Uterus (tissue), 4 donors: Measurements from ENCODE around the gene GREB1L. TPM values are rescaled to one million over a fixed set of nuclear protein-coding genes. Genes with fewer than 3 reads are reported as not detected.

Source experiments
- DNase-seq, 2 donors: peaks; one replicate each; pipeline ENCODE4 v3.0.0-alpha.2; 2019 to 2020
- H3K27ac ChIP-seq, 2 donors: fragments of 200-600 bp; sonication (generic); 1 replicate in 1 of 2; 2 replicates in 1 of 2; pipeline ENCODE4 v1.5.1; 2016 to 2018
- H3K27me3 ChIP-seq, 2 donors: fragments of 200-600 bp; sonication (generic); one replicate each; pipeline ENCODE4 v1.5.1; 2018 to 2019; ENCODE audit warnings: control low read depth in 1 of 2
- H3K36me3 ChIP-seq, 2 donors: fragments of 200-600 bp; sonication (generic); one replicate each; pipeline ENCODE4 v1.5.1; 2019; ENCODE audit warnings: control low read depth in 1 of 2
- H3K4me1 ChIP-seq, 2 donors: fragments of 200-600 bp; sonication (generic); one replicate each; pipeline ENCODE4 v1.5.1; 2018 to 2019; ENCODE audit warnings: control low read depth in 1 of 2
- H3K4me3 ChIP-seq, 2 donors: fragments of 200-600 bp; sonication (generic); 1 replicate in 1 of 2; 2 replicates in 1 of 2; pipeline ENCODE4 v1.5.1; 2018 to 2019; ENCODE audit warnings: mild to moderate bottlenecking in 1 of 2
- H3K9me3 ChIP-seq, 2 donors: fragments of 200-600 bp; sonication (generic); one replicate each; pipeline ENCODE4 v1.5.1; 2019; ENCODE audit warnings: control low read depth in 1 of 2
- POLR2A ChIP-seq, 2 donors: fragments of 450-650 bp; IDR thresholded peaks; one replicate each; pipeline ENCODE4 v1.6.1; 2016; ENCODE audit warnings: antibody characterized with exemption in 2 of 2, mild to moderate bottlenecking in 1 of 2, moderate library complexity in 1 of 2
- intact Hi-C: fragments of 100-400 bp; cut with DNase I; formaldehyde crosslinking; loops from one replicate; pipeline ENCODE4 v1.15.1; 2023; ENCODE audit warnings: low total_unique reads
- total RNA-seq, 4 donors: library from RNA; depleted of rRNA in 3 of 4; stranded (reverse); fragments of >200 nt in 3 of 4; gene quantifications; one replicate each; pipeline versions ENCODE4 v1.1.0 to v1.2.4, GENCODE V29; 2014 to 2023
- TF ChIP-seq, protein P1 (sequence below), 4 experiments: fragments of 200-600 bp in 2 of 4; fragments of 450-650 bp in 2 of 4; sonication (generic) in 2 of 4; IDR thresholded peaks; one replicate each; pipeline ENCODE4 v1.5.1; 2016 to 2019; ENCODE audit warnings: antibody characterized with exemption in 4 of 4, mild to moderate bottlenecking in 2 of 4, moderate library complexity in 1 of 4
- donor health status: DM: yes; HTN: yes; CAD: no.

GREB1L gene
- total RNA-seq, 4 donors from 2014 or later: 4.1 to 15.3 (median 9.2) TPM

DNA sequence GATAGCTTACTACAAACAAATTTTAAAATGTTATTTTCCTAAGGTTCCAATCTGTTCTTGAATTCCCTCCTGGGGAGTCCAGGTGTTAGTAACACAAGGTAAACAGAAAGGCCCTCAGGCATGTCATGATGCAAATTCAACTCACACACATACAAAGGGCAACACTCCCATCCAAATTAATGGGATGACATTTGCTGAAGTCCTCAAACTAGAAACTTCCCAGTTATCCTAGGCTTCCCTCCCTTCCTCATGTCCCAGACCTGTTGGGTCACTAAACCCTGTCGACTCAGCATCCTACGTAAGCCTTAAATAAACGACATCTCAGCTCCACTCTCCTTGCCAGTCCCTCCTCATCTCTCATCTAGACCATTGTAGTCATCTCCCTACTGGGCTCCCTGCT lies 85.1 kb downstream of the GREB1L start:
- Histone ChIP-seq H3K4me1 (no peaks in the 10 kb centered on the region), H3K27ac (no peak overlapping the region), H3K27me3 (no peaks in the 10 kb centered on the region), H3K36me3 (no peaks in the 10 kb centered on the region), H3K4me3 (no peak overlapping the region), H3K9me3 (no peaks in the 10 kb centered on the region)
- TF ChIP-seq, protein P1, sequence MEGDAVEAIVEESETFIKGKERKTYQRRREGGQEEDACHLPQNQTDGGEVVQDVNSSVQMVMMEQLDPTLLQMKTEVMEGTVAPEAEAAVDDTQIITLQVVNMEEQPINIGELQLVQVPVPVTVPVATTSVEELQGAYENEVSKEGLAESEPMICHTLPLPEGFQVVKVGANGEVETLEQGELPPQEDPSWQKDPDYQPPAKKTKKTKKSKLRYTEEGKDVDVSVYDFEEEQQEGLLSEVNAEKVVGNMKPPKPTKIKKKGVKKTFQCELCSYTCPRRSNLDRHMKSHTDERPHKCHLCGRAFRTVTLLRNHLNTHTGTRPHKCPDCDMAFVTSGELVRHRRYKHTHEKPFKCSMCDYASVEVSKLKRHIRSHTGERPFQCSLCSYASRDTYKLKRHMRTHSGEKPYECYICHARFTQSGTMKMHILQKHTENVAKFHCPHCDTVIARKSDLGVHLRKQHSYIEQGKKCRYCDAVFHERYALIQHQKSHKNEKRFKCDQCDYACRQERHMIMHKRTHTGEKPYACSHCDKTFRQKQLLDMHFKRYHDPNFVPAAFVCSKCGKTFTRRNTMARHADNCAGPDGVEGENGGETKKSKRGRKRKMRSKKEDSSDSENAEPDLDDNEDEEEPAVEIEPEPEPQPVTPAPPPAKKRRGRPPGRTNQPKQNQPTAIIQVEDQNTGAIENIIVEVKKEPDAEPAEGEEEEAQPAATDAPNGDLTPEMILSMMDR (IDR thresholded peaks at IDR 0.05): no peak
- TF ChIP-seq POLR2A (IDR thresholded peaks at IDR 0.05): no peak
- no peak for DNase-seq
- intact Hi-C loops: no loop called here

DNA sequence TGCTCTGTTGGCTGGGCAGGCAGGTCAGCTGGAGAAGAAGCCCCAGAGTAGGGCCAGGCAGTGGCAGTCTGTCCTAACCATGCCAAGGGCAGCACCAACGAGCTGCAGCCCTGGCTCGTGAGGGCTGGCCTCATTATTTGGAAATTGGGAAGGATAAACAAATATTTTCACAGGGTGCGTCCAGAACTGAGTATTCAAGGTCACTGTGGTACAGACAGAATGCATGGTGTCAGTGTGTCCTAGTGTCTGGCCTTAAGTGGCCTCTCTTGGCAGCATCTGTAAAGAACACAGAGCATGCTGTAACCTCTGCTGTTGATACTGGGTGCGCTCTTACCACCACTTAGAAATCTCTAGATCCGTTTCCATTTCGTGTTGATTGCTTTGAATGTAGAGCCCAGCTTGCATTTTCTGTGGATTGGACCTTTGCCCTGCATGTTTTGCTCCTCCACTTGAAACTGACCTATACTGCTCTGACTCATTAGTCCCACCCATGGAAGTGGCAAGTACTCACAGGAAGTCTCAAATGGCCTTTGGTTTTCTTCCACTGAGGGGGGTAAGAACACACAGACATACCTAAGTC lies 88.2 kb downstream of the GREB1L start:
- no peak for TF ChIP-seq POLR2A (IDR thresholded peaks at IDR 0.05)
- TF ChIP-seq, protein P1 (IDR thresholded peaks at IDR 0.05): no peak
- H3K27ac ChIP-seq: no peak overlapping the region
- H3K9me3 ChIP-seq: no peaks in the 10 kb centered on the region
- H3K4me3 ChIP-seq: no peak overlapping the region
- no peaks in the 10 kb centered on the region for H3K4me1 ChIP-seq
- DNase-seq: no peak
- H3K36me3 ChIP-seq: no peaks in the 10 kb centered on the region
- intact Hi-C loops: no loop called here
- no peaks in the 10 kb centered on the region for H3K27me3 ChIP-seq

DNA sequence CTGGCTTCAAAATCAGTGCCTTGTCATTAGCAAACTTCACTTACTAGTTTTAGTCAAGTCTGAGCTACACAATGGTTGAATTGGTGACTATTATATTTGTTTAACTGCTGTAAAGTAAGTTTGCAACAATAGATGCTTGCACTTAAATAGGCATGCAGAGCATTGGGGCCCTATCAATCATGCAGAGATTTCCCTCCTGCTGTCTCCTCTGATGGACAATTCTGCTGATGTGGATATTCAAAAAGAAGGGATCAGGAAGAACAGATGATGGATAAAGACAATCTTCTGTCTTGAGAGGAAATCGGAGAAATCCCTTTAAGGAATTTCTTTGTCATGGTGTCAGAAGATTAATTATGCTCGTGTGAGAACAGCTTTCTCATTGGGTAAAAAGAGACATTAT lies 89.0 kb downstream of the GREB1L start:
- intact Hi-C loops: no loop called here
- TF ChIP-seq, protein P1 (IDR thresholded peaks at IDR 0.05): no peak
- TF ChIP-seq POLR2A (IDR thresholded peaks at IDR 0.05): no peak

DNA sequence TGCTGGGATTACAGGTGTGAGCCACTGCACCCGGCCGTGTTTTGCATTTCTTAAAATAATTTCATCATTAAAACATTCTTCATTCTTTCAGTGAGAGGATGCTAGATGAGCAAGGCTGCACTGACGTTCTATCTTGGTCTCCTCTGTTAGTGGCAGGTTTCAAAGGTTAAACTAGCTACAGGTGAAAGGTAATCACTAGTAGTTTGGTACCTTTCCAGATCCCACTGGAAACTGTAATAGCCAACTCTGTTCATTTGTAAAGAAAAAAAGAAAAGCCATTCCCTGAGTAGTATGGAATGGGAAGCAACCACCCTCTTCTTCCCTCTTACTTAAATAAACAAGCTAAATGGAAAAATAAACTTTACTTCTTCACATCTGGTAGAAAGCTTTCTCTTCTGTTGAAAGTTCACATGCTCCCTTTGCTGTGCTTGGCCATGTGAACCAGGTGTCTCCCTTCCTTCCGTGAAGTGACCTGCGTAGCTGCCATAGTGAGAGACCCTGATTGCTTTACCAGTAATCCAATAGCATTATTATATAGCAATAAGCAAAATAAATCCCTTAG lies 94.0 kb downstream of the GREB1L start:
- H3K9me3 ChIP-seq: no peaks in the 10 kb centered on the region
- H3K36me3 ChIP-seq: no peaks in the 10 kb centered on the region
- H3K27me3 ChIP-seq: no peaks in the 10 kb centered on the region
- no peak for TF ChIP-seq POLR2A (IDR thresholded peaks at IDR 0.05)
- TF ChIP-seq, protein P1 (IDR thresholded peaks at IDR 0.05): no peak
- H3K4me3 ChIP-seq: no peak overlapping the region
- intact Hi-C loops: no loop called here
- no peaks in the 10 kb centered on the region for H3K4me1 ChIP-seq
- no peak for DNase-seq
- H3K27ac ChIP-seq: no peak overlapping the region

More for the DNA sequence above, 89.0 kb downstream of the GREB1L start:
- Histone ChIP-seq H3K9me3 (no peaks in the 10 kb centered on the region), H3K27me3 (no peaks in the 10 kb centered on the region), H3K36me3 (no peaks in the 10 kb centered on the region), H3K27ac (no peak overlapping the region), H3K4me3 (no peak overlapping the region), H3K4me1 (no peaks in the 10 kb centered on the region)
- DNase-seq: no peak

DNA sequence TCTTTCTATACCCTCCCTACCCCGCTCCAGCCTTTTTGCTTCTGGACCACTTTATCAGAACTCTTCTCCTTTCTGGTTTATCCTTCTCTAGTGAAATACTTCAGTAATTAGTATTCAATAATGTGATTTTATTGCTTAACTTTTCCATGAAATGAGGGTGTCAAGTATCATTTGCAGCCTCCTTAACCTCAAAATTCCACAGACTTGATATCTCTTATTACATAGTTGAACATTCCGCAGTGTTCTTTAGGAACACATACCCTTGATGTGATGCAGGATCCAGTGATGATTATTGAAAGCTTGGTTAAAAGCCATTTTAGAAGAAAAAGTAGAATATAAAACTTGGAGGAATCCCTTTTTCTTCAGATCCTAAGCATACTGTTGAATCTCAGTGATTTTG lies 94.8 kb downstream of the GREB1L start:
- no peaks in the 10 kb centered on the region for H3K27me3 ChIP-seq
- no peak for DNase-seq
- intact Hi-C loops: no loop called here
- H3K4me3 ChIP-seq: no peak overlapping the region
- H3K4me1 ChIP-seq: no peaks in the 10 kb centered on the region
- TF ChIP-seq, protein P1 (IDR thresholded peaks at IDR 0.05): no peak
- TF ChIP-seq POLR2A (IDR thresholded peaks at IDR 0.05): no peak
- no peaks in the 10 kb centered on the region for H3K9me3 ChIP-seq
- no peaks in the 10 kb centered on the region for H3K36me3 ChIP-seq
- no peak overlapping the region for H3K27ac ChIP-seq
